Measurements from ENCODE around the gene EXD3.
A peak's percentile ranks its signal among the peaks of the same experiment; 100 is the strongest.

The EXD3 gene

GRCh38 chr9:137423514-137424291 is 741 bp upstream of the EXD3 start:
- H4K20me1 ChIP-seq (ENCODE audit: insufficient read depth, low read length) = no peaks in the 10 kb centered on the region
- no peaks in the 10 kb centered on the region for H3K9me3 ChIP-seq (replicated peaks; ENCODE audit: insufficient read depth, low read length)
- H3K9ac ChIP-seq (ENCODE audit: low read length) = no peak overlapping the region; the same call in 1 of the 2 replicates
- H2AFZ ChIP-seq (ENCODE audit: low read length) = no peak overlapping the region
- peak overlapping the region; percentile 36; the same call in 1 of the 2 replicates for H3K4me3 ChIP-seq (ENCODE audit: low read length)
- no peak for DNase-seq
- peaks cover 20% of the 10 kb centered on the region for H3K79me2 ChIP-seq (ENCODE audit: low read length)
- peaks cover 5% of the 10 kb centered on the region; the same call in 1 of the 2 replicates for H3F3A ChIP-seq (ENCODE audit: insufficient read depth, low read length)
- H3K9me2 ChIP-seq (replicated peaks; ENCODE audit: insufficient read depth, low read length) = no peaks in the 10 kb centered on the region
- no peaks in the 10 kb centered on the region for H3K36me3 ChIP-seq (replicated peaks; ENCODE audit: insufficient read depth, low read length)
- peaks cover 45% of the 10 kb centered on the region for H3K27me3 ChIP-seq (replicated peaks; ENCODE audit: insufficient read depth, low read length)
- H3K27ac ChIP-seq (ENCODE audit: low read length) = no peak overlapping the region
- no peak for TF ChIP-seq CTCF (IDR thresholded peaks at IDR 0.05; ENCODE audit: low read length)
- H3K4me2 ChIP-seq (ENCODE audit: low read depth, low read length) = peak overlapping the region; percentile 59; the same call in 1 of the 2 replicates
- H3K4me1 ChIP-seq (ENCODE audit: low read length) = no peaks in the 10 kb centered on the region

GRCh38 chr9:137421838-137422603 is 941 bp downstream of the EXD3 start:
- Histone ChIP-seq H4K20me1 (ENCODE audit: insufficient read depth, low read length) (no peaks in the 10 kb centered on the region), H3K9ac (ENCODE audit: low read length) (peak overlapping the region; percentile 65), H3K27ac (ENCODE audit: low read length) (peak overlapping the region; percentile 25; the same call in 1 of the 2 replicates), H3K27me3 (replicated peaks; ENCODE audit: insufficient read depth, low read length) (peaks cover 31% of the 10 kb centered on the region), H3K4me3 (ENCODE audit: low read length) (peak overlapping the region; percentile 76), H2AFZ (ENCODE audit: low read length) (peak overlapping the region; percentile 73), H3F3A (ENCODE audit: insufficient read depth, low read length) (peaks cover 5% of the 10 kb centered on the region; the same call in 1 of the 2 replicates), H3K4me2 (ENCODE audit: low read depth, low read length) (peak overlapping the region; percentile 92), H3K36me3 (replicated peaks; ENCODE audit: insufficient read depth, low read length) (no peaks in the 10 kb centered on the region), H3K9me2 (replicated peaks; ENCODE audit: insufficient read depth, low read length) (no peaks in the 10 kb centered on the region), H3K9me3 (replicated peaks; ENCODE audit: insufficient read depth, low read length) (no peaks in the 10 kb centered on the region), H3K4me1 (ENCODE audit: low read length) (no peaks in the 10 kb centered on the region), H3K79me2 (ENCODE audit: low read length) (peaks cover 21% of the 10 kb centered on the region)
- TF ChIP-seq EZH2 (optimal IDR thresholded peaks at IDR 0.05; ENCODE audit: low read depth, low read length) (no peak), CTCF (IDR thresholded peaks at IDR 0.05; ENCODE audit: low read length) (no peak), EZH2phosphoT487 (IDR thresholded peaks at IDR 0.05; ENCODE audit: low read length) (no peak)
- no peak for DNase-seq

GRCh38 chr9:137417161-137418021 is 5.6 kb downstream of the EXD3 start:
- no peak for TF ChIP-seq EZH2phosphoT487 (IDR thresholded peaks at IDR 0.05; ENCODE audit: low read length)
- Histone ChIP-seq H3K4me3 (ENCODE audit: low read length) (no peak overlapping the region), H3K9ac (ENCODE audit: low read length) (no peak overlapping the region), H3K4me2 (ENCODE audit: low read depth, low read length) (no peak overlapping the region), H3K79me2 (ENCODE audit: low read length) (peaks cover 27% of the 10 kb centered on the region), H2AFZ (ENCODE audit: low read length) (no peak overlapping the region), H3K27me3 (replicated peaks; ENCODE audit: insufficient read depth, low read length) (no peaks in the 10 kb centered on the region), H3K9me3 (replicated peaks; ENCODE audit: insufficient read depth, low read length) (no peaks in the 10 kb centered on the region), H3K27ac (ENCODE audit: low read length) (no peak overlapping the region), H3K9me2 (replicated peaks; ENCODE audit: insufficient read depth, low read length) (no peaks in the 10 kb centered on the region), H3F3A (ENCODE audit: insufficient read depth, low read length) (no peaks in the 10 kb centered on the region), H3K36me3 (replicated peaks; ENCODE audit: insufficient read depth, low read length) (no peaks in the 10 kb centered on the region), H3K4me1 (ENCODE audit: low read length) (no peaks in the 10 kb centered on the region), H4K20me1 (ENCODE audit: insufficient read depth, low read length) (no peaks in the 10 kb centered on the region)
- DNase-seq = no peak
